H1 (cell line): ENCODE data around the gene PGBD5. TPM values are rescaled to one million over a fixed set of nuclear protein-coding genes. Genes with fewer than 3 reads are reported as not detected.

Experiments used
- CBX5 ChIP-seq: fragments of 300-800, 300-1000 bp; sonication (generic); IDR thresholded peaks from 2 replicates; pipeline ENCODE4 v1.7.1; 2016; ENCODE audit warnings: antibody characterized with exemption, low read length, low read depth
- CEBPB ChIP-seq: IDR thresholded peaks from 2 replicates; pipeline ENCODE4 v1.6.1; 2012; ENCODE audit warnings: low read depth, low read length
- KDM1A ChIP-seq: fragments of 200-600, 300-600 bp; sonication (generic); IDR thresholded peaks from 2 replicates; pipeline ENCODE4 v1.7.1; 2016; ENCODE audit warnings: mild to moderate bottlenecking, low read length, borderline replicate concordance
- PHF8 ChIP-seq: fragments of 200-600 bp; sonication (generic); conservative IDR thresholded peaks from 2 replicates; pipeline ENCODE4 v1.7.1; 2012; ENCODE audit warnings: low read depth, mild to moderate bottlenecking, inconsistent platforms, low read length, moderate library complexity
- POLR2A ChIP-seq, 2 experiments: IDR thresholded peaks; 1 replicate in 1 of 2; 2 replicates in 1 of 2; pipeline ENCODE4 v1.6.1; 2011; ENCODE audit warnings: low read depth in 2 of 2, low read length in 2 of 2, mild to moderate bottlenecking in 2 of 2; ENCODE audit errors: control extremely low read depth in 1 of 2
- SRF ChIP-seq: IDR thresholded peaks from 2 replicates; pipeline ENCODE4 v1.6.1; 2011; ENCODE audit warnings: mild to moderate bottlenecking, low read depth, low read length, moderate library complexity
- TAF7 ChIP-seq: optimal IDR thresholded peaks from 2 replicates; pipeline ENCODE3; 2011; ENCODE audit warnings: low read depth, mild to moderate bottlenecking, inconsistent platforms, low read length, moderate library complexity, borderline replicate concordance
- TEAD4 ChIP-seq: IDR thresholded peaks from 2 replicates; pipeline ENCODE4 v1.6.1; 2012; ENCODE audit warnings: low read depth, low read length, inconsistent platforms, mixed read lengths
- YY1 ChIP-seq: IDR thresholded peaks from 2 replicates; pipeline ENCODE4 v1.6.1; 2011; ENCODE audit warnings: low read depth, mild to moderate bottlenecking, low read length
- polyA plus RNA-seq, 7 experiments: library from polyadenylated mRNA; depleted of rRNA in 3 of 7; stranded (reverse) in 5 of 7; unstranded in 2 of 7; fragments of >200 nt in 5 of 7; fragments of 200-250 nt in 2 of 7; gene quantifications; 1 replicate in 5 of 7; 2 replicates in 1 of 7; 4 replicates in 1 of 7; pipeline versions ENCODE4 v1.2.1 to v1.2.3, GENCODE V29; 2011 to 2013; ENCODE audit warnings: missing spikeins in 2 of 7, mixed read lengths in 2 of 7
- total RNA-seq: library from RNA; stranded (reverse); fragmentation: NEBNext Ultra II Directional; extraction: Animal tissue kit (Norgen Biotek cat#: 25700); gene quantifications from 2 replicates; pipeline ENCODE4 v1.2.1, GENCODE V29; 2021
- TF ChIP-seq, protein P1 (sequence below): IDR thresholded peaks from 2 replicates; pipeline ENCODE4 v1.6.1; 2012; ENCODE audit warnings: inconsistent platforms
- TF ChIP-seq, protein P2 (sequence below): IDR thresholded peaks from 2 replicates; pipeline ENCODE4 v1.6.1; 2011; ENCODE audit warnings: low read depth, mild to moderate bottlenecking, low read length; ENCODE audit not compliant: insufficient read depth

PGBD5 gene
- total and polyA plus RNA-seq, 2 of the 8 experiments (the other 6 are each of a cell fraction or from before 2014, with no cell fraction given) = 16.3 to 18.4 TPM

DNA sequence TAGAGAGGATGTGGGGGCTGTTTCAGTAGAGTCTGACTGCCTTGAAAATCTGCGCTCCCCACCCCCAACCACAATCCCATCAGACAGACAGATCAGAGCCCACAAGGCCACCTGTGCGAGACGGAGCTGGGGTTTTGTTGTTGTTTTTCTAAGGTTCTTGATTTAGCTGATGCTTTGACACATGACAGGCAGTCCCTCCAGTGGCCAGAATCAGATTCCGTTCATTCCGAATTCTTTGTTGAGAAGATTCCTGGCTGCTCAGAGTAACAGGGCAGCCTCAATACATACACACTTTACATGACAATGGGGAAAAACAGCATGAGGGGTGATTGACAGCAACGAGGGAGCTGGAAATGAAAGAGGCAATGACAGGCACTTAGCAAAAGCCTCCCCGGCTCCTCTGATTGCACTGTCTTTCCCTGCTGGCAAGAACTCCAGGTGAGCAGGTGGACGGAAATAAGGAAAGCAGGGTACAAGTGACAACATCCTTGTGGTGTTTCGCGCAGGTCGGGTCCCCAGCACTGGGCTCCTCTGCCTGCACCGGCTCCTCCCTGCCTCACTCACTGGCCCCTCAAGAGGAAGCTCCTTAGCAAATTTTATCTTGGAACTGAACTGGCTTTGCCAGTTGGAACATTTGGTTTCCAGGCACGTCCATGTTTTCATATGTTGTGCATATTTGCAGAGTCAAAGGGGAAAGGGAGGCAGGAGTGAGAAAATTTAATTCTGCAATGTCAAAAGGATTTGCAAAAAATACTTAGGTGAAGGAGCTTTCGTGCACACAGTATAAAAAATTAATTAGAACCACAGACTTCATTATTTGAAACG is 148.7 kb downstream of the PGBD5 start (continued):
- TF ChIP-seq YY1 = peak; percentile 67
- TF ChIP-seq SRF = no peak
- TF ChIP-seq POLR2A (IDR thresholded peaks at IDR 0.05; ENCODE audit: control extremely low read depth in 1 of 2, low read depth in 2 of 2, low read length in 2 of 2) = no peak
- TF ChIP-seq CBX5 = no peak
- TF ChIP-seq, protein P1, sequence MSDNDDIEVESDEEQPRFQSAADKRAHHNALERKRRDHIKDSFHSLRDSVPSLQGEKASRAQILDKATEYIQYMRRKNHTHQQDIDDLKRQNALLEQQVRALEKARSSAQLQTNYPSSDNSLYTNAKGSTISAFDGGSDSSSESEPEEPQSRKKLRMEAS = no peak
- peak; percentile 97 for TF ChIP-seq TEAD4
- TF ChIP-seq TAF7 = no peak
- TF ChIP-seq KDM1A = no peak
- TF ChIP-seq CEBPB = no peak
- no peak for TF ChIP-seq PHF8
- TF ChIP-seq, protein P2, sequence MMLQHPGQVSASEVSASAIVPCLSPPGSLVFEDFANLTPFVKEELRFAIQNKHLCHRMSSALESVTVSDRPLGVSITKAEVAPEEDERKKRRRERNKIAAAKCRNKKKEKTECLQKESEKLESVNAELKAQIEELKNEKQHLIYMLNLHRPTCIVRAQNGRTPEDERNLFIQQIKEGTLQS = no peak
